ENCODE data around the gene DHRS11. TPM values are rescaled to one million over a fixed set of nuclear protein-coding genes. Genes with fewer than 3 reads are reported as not detected.

Gene DHRS11
- polyA plus RNA-seq, 1 of the 3 experiments (the other 2 are of a cell fraction), result 31.6 TPM

GRCh38 chr17:36575028-36575427 lies 16.7 kb upstream of the DHRS11 start:
- H3K79me2 ChIP-seq (ENCODE audit: insufficient read depth), result peaks cover 76% of the 10 kb centered on the region
- H3K9ac ChIP-seq, result no peak overlapping the region
- H3K4me3 ChIP-seq (ENCODE audit: low read depth in 2 of 2, low read length in 1 of 2), result no peak overlapping the region
- WGBS (ENCODE audit: low lambda C conversion rate), result 94% methylated on average over 10 of the region's 12 CpGs
- H3K36me3 ChIP-seq (replicated peaks in 1 of 2; ENCODE audit: control insufficient read depth in 1 of 2, insufficient read depth in 2 of 2, low read length in 1 of 2), result peaks cover 34 to 60% of the 10 kb centered on the region in 2 experiments
- peaks cover 52% of the 10 kb centered on the region for H4K20me1 ChIP-seq (ENCODE audit: insufficient read depth)
- H3K27me3 ChIP-seq (ENCODE audit: insufficient read depth), result no peaks in the 10 kb centered on the region
- H3K27ac ChIP-seq (ENCODE audit: low read depth in 2 of 2, low read length in 1 of 2), result no peak overlapping the region
- TF ChIP-seq EZH2phosphoT487 (IDR thresholded peaks at IDR 0.05; ENCODE audit: borderline replicate concordance, low read depth), result no peak
- TF ChIP-seq GABPA (IDR thresholded peaks at IDR 0.05; ENCODE audit: low read depth), result no peak
- no peak for TF ChIP-seq SIN3A (IDR thresholded peaks at IDR 0.05; ENCODE audit: borderline replicate concordance, low read depth, low read length)
- TF ChIP-seq IRF3 (IDR thresholded peaks at IDR 0.05; ENCODE audit: low read depth, low read length), result no peak
- TF ChIP-seq TAF1 (IDR thresholded peaks at IDR 0.05; ENCODE audit: borderline replicate concordance, low read depth, low read length), result no peak
- no peak for TF ChIP-seq FOSL2 (IDR thresholded peaks at IDR 0.05; ENCODE audit: borderline replicate concordance, low read depth)
- no peak for TF ChIP-seq RCOR1 (IDR thresholded peaks at IDR 0.05; ENCODE audit: low read length)
- no peak for TF ChIP-seq RFX5 (IDR thresholded peaks at IDR 0.05; ENCODE audit: low read length)
- TF ChIP-seq USF2 (IDR thresholded peaks at IDR 0.05; ENCODE audit: borderline replicate concordance, low read depth, low read length), result no peak
- TF ChIP-seq GATA2 (CRISPR knock-in tag; IDR thresholded peaks at IDR 0.05), result no peak
- TF ChIP-seq CTCF (IDR thresholded peaks at IDR 0.05), result no peak
- TF ChIP-seq YY1 (IDR thresholded peaks at IDR 0.05; ENCODE audit: low read depth), result no peak
- POLR2A ChIA-PET, result no interaction called here
- H3K4me2 ChIP-seq, result no peak overlapping the region
- no peak for DNase-seq
- no peak overlapping the region for H2AFZ ChIP-seq (ENCODE audit: low read depth)
- peaks cover 18% of the 10 kb centered on the region for H3F3A ChIP-seq (replicated peaks; ENCODE audit: insufficient read depth)
- no peaks in the 10 kb centered on the region for H3K4me1 ChIP-seq (ENCODE audit: control insufficient read depth in 1 of 2, insufficient read depth in 2 of 2, low read depth in 1 of 2, low read length in 1 of 2)
- CTCF ChIA-PET, result no interaction called here
- no peaks in the 10 kb centered on the region for H3K9me2 ChIP-seq
- H3K9me3 ChIP-seq, result no peaks in the 10 kb centered on the region

- Histone ChIP-seq H2AFZ (ENCODE audit: low read depth) (no peak overlapping the region), H3K4me3 (ENCODE audit: low read depth in 2 of 2, low read length in 1 of 2) (no peak overlapping the region), H3K9me3 (no peaks in the 10 kb centered on the region), H3K9ac (no peak overlapping the region), H3F3A (replicated peaks; ENCODE audit: insufficient read depth) (peaks cover 18% of the 10 kb centered on the region), H3K4me1 (ENCODE audit: control insufficient read depth in 1 of 2, insufficient read depth in 2 of 2, low read depth in 1 of 2, low read length in 1 of 2) (no peaks in the 10 kb centered on the region), H3K36me3 (replicated peaks in 1 of 2; ENCODE audit: control insufficient read depth in 1 of 2, insufficient read depth in 2 of 2, low read length in 1 of 2) (peaks cover 38 to 59% of the 10 kb centered on the region in 2 experiments), H4K20me1 (ENCODE audit: insufficient read depth) (peaks cover 52% of the 10 kb centered on the region), H3K9me2 (no peaks in the 10 kb centered on the region), H3K27me3 (ENCODE audit: insufficient read depth) (no peaks in the 10 kb centered on the region), H3K79me2 (ENCODE audit: insufficient read depth) (peaks cover 72% of the 10 kb centered on the region), H3K27ac (ENCODE audit: low read depth in 2 of 2, low read length in 1 of 2) (no peak overlapping the region), H3K4me2 (no peak overlapping the region)
- DNase-seq, result no peak
- CTCF ChIA-PET, result interaction anchor here (0.9 kb wide), 1 partner anchor 26 kb away, joined by 3 read pairs; no protein-coding TSS in a partner anchor
- WGBS (ENCODE audit: low lambda C conversion rate), result 91% methylated on average over 2 of the region's 2 CpGs
- TF ChIP-seq GATA2 (CRISPR knock-in tag; IDR thresholded peaks at IDR 0.05), result no peak
- TF ChIP-seq TCF12 (IDR thresholded peaks at IDR 0.05), result no peak
- POLR2A ChIA-PET, result no interaction called here
These were observed 14.9 kb upstream of the DHRS11 start for GRCh38 chr17:36576793-36577192.
